Ramos (cell line): ENCODE measurements around the gene GPRC5C.

Experiments used
- in situ Hi-C: fragments of 300-500 bp; cut with MboI; formaldehyde crosslinking; loops from one replicate; pipeline ENCODE4 v1.14.3; 2022; ENCODE audit warnings: low sequenced_read_pairs; ENCODE audit not compliant: unreplicated experiment

GPRC5C gene

GRCh38 chr17:74449773-74450172 is 17.9 kb downstream of the GPRC5C start:
- in situ Hi-C loops, result no loop called here

- in situ Hi-C loops, result no loop called here
Observed at GRCh38 chr17:74450231-74450630, 18.3 kb downstream of the GPRC5C start.

- in situ Hi-C loops, result no loop called here
Observed at GRCh38 chr17:74450925-74451403, 19.1 kb downstream of the GPRC5C start.

GRCh38 chr17:74451557-74451956 is 19.7 kb downstream of the GPRC5C start:
- in situ Hi-C loops, result no loop called here

- in situ Hi-C loops, result no loop called here
Observed at GRCh38 chr17:74452033-74452840, 20.3 kb downstream of the GPRC5C start.

- in situ Hi-C loops, result no loop called here
Observed at GRCh38 chr17:74452841-74453661, 21.2 kb downstream of the GPRC5C start.

GRCh38 chr17:74453665-74454196 is 21.8 kb downstream of the GPRC5C start:
- in situ Hi-C loops, result no loop called here

GRCh38 chr17:74454197-74455024 is 22.5 kb downstream of the GPRC5C start:
- in situ Hi-C loops, result no loop called here

- in situ Hi-C loops, result no loop called here
Observed at GRCh38 chr17:74455025-74455545, 23.2 kb downstream of the GPRC5C start.

- in situ Hi-C loops, result no loop called here
Observed at GRCh38 chr17:74455821-74456220, 23.9 kb downstream of the GPRC5C start.

GRCh38 chr17:74457146-74457819 is 25.4 kb downstream of the GPRC5C start:
- in situ Hi-C loops, result no loop called here

- in situ Hi-C loops, result no loop called here
Observed at GRCh38 chr17:74457820-74458166, 25.9 kb downstream of the GPRC5C start.

- in situ Hi-C loops, result no loop called here
Observed at GRCh38 chr17:74458835-74459234, 26.9 kb downstream of the GPRC5C start.

GRCh38 chr17:74459622-74460021 is 27.7 kb downstream of the GPRC5C start:
- in situ Hi-C loops, result no loop called here

GRCh38 chr17:74460241-74460640 is 28.4 kb downstream of the GPRC5C start:
- in situ Hi-C loops, result no loop called here

GRCh38 chr17:74460996-74461395 is 29.1 kb downstream of the GPRC5C start:
- in situ Hi-C loops, result no loop called here

GRCh38 chr17:74461611-74462010 is 29.7 kb downstream of the GPRC5C start:
- in situ Hi-C loops, result no loop called here

- in situ Hi-C loops, result no loop called here
Observed at GRCh38 chr17:74464730-74465377, 33.0 kb downstream of the GPRC5C start.
